HEK293 (cell line): ENCODE results near the gene GRIP1.

Experiments used
- CTCF ChIA-PET: fragments of 350-600 bp; formaldehyde crosslinking; extraction: SDS; loops from one replicate; lab custom pipeline; 2021; ENCODE audit warnings: antibody characterized with exemption; lab: Yijun Ruan, JAX
- POLR2A ChIA-PET: fragments of 300-600 bp; formaldehyde crosslinking; extraction: SDS; loops from one replicate; lab custom pipeline; 2020; ENCODE audit warnings: antibody characterized with exemption, inconsistent platforms; lab: Yijun Ruan, JAX
- H3K27ac ChIP-seq: fragments of 200-500 bp; sonication (Bioruptor generic); 2 replicates; pipeline ENCODE4 v1.5.1; 2014; ENCODE audit warnings: low read depth, low read length, control low read depth, inconsistent platforms; ENCODE audit errors: extremely low read depth
- H3K36me3 ChIP-seq, 2 experiments: fragments of 200-500 bp in 1 of 2; sonication (Bioruptor generic) in 1 of 2; 1 replicate in 1 of 2; 2 replicates in 1 of 2; pipeline ENCODE4 v1.5.1; 2014 to 2017; ENCODE audit warnings: inconsistent platforms in 2 of 2, low read length in 2 of 2; ENCODE audit not compliant: control insufficient read depth in 2 of 2, insufficient read depth in 1 of 2
- H3K4me1 ChIP-seq: fragments of 200-500 bp; sonication (Bioruptor generic); 2 replicates; pipeline ENCODE4 v1.5.1; 2014; ENCODE audit warnings: mild to moderate bottlenecking, low read length, inconsistent platforms; ENCODE audit not compliant: control insufficient read depth, insufficient read depth
- H3K4me3 ChIP-seq: 2 replicates; pipeline ENCODE4 v1.5.1; 2011; ENCODE audit warnings: low read depth, mild to moderate bottlenecking, control low read depth, low read length, moderate library complexity
- H3K9me3 ChIP-seq: fragments of 200-500 bp; sonication (Bioruptor generic); 2 replicates; pipeline ENCODE4 v1.5.1; 2014; ENCODE audit warnings: low read depth, low read length, inconsistent platforms; ENCODE audit not compliant: control insufficient read depth, insufficient read depth
- HOXA7 ChIP-seq: sonication (generic); formaldehyde crosslinking; IDR thresholded peaks from 2 replicates; pipeline ENCODE4 v1.8.1; 2022; ENCODE audit warnings: missing genetic modification reagents, borderline replicate concordance
- MYNN ChIP-seq: fragments of 450-650 bp; formaldehyde crosslinking; IDR thresholded peaks from 2 replicates; pipeline ENCODE4 v1.5.1; 2016; ENCODE audit warnings: missing biosample characterization, missing genetic modification characterization, borderline replicate concordance
- PATZ1 ChIP-seq: fragments of 450-650 bp; formaldehyde crosslinking; IDR thresholded peaks from 2 replicates; pipeline ENCODE4 v1.5.1; 2016; ENCODE audit warnings: missing biosample characterization, missing genetic modification characterization
- PRDM1 ChIP-seq: fragments of 450-650 bp; formaldehyde crosslinking; IDR thresholded peaks from 2 replicates; pipeline ENCODE4; 2016; ENCODE audit warnings: missing biosample characterization, missing genetic modification characterization
- SP7 ChIP-seq: fragments of 450-650 bp; formaldehyde crosslinking; IDR thresholded peaks from 2 replicates; pipeline ENCODE4 v1.5.1; 2016; ENCODE audit warnings: missing biosample characterization, missing genetic modification characterization
- ZBTB7A ChIP-seq: fragments of 450-650 bp; formaldehyde crosslinking; IDR thresholded peaks from 2 replicates; pipeline ENCODE4 v1.5.1; 2016; ENCODE audit warnings: low read depth, missing biosample characterization, missing genetic modification characterization
- ZNF10 ChIP-seq: fragments of 450-650 bp; formaldehyde crosslinking; IDR thresholded peaks from 2 replicates; pipeline ENCODE4 v1.5.1; 2017; ENCODE audit warnings: missing biosample characterization, missing genetic modification characterization
- ZNF157 ChIP-seq: fragments of 450-650 bp; formaldehyde crosslinking; IDR thresholded peaks from 2 replicates; pipeline ENCODE4 v1.5.1; 2016; ENCODE audit warnings: missing biosample characterization, missing genetic modification characterization
- ZNF184 ChIP-seq: fragments of 450-650 bp; IDR thresholded peaks from 2 replicates; pipeline ENCODE4 v1.5.1; 2018; ENCODE audit warnings: missing biosample characterization, mild to moderate bottlenecking, missing genetic modification characterization
- ZNF239 ChIP-seq: fragments of 450-650 bp; formaldehyde crosslinking; IDR thresholded peaks from 2 replicates; pipeline ENCODE4 v1.5.1; 2016; ENCODE audit warnings: missing biosample characterization, missing genetic modification characterization
- ZNF26 ChIP-seq: fragments of 450-650 bp; formaldehyde crosslinking; IDR thresholded peaks from 2 replicates; pipeline ENCODE4 v1.5.1; 2016; ENCODE audit warnings: missing biosample characterization, missing genetic modification characterization
- ZNF354C ChIP-seq: fragments of 450-650 bp; formaldehyde crosslinking; IDR thresholded peaks from 2 replicates; pipeline ENCODE4 v1.5.1; 2016; ENCODE audit warnings: missing biosample characterization, missing genetic modification characterization, low read depth, borderline replicate concordance
- ZNF423 ChIP-seq: fragments of 450-650 bp; formaldehyde crosslinking; IDR thresholded peaks from 2 replicates; pipeline ENCODE4 v1.5.1; 2016; ENCODE audit warnings: missing biosample characterization, missing genetic modification characterization
- ZNF449 ChIP-seq: fragments of 450-650 bp; formaldehyde crosslinking; IDR thresholded peaks from 2 replicates; pipeline ENCODE4 v1.5.1; 2017; ENCODE audit warnings: missing biosample characterization, mild to moderate bottlenecking, missing genetic modification characterization, moderate library complexity
- ZNF692 ChIP-seq: fragments of 450-650 bp; formaldehyde crosslinking; IDR thresholded peaks from 2 replicates; pipeline ENCODE4 v1.5.1; 2016; ENCODE audit warnings: missing biosample characterization, missing genetic modification characterization
- ZNF837 ChIP-seq: fragments of 450-650 bp; formaldehyde crosslinking; IDR thresholded peaks from 2 replicates; pipeline ENCODE4 v1.5.1; 2016; ENCODE audit warnings: missing biosample characterization, missing genetic modification characterization
- ZSCAN30 ChIP-seq: fragments of 450-650 bp; IDR thresholded peaks from 2 replicates; pipeline ENCODE4 v1.5.1; 2018; ENCODE audit warnings: missing biosample characterization, mild to moderate bottlenecking, missing genetic modification characterization, moderate library complexity
- ZSCAN4 ChIP-seq: fragments of 450-650 bp; formaldehyde crosslinking; IDR thresholded peaks from 2 replicates; pipeline ENCODE4 v1.5.1; 2017; ENCODE audit warnings: missing biosample characterization, missing genetic modification characterization

Gene GRIP1

GRCh38 chr12:66467932-66468331, 210.9 kb downstream of the GRIP1 start:
- Histone ChIP-seq H3K36me3 (no peaks in the 10 kb centered on the region), H3K27ac (no peak overlapping the region), H3K9me3 (no peaks in the 10 kb centered on the region), H3K4me1 (no peaks in the 10 kb centered on the region), H3K4me3 (no peak overlapping the region)
- POLR2A ChIA-PET: no interaction called here
- CTCF ChIA-PET: no interaction called here
- TF ChIP-seq ZSCAN30: no peak
- TF ChIP-seq ZNF239 (tag by site-specific recombination): no peak
- no peak for TF ChIP-seq ZNF423
- TF ChIP-seq ZNF10 (tag by site-specific recombination): no peak
- TF ChIP-seq ZNF837: no peak
- no peak for TF ChIP-seq PRDM1 (tag by site-specific recombination)

GRCh38 chr12:66461331-66461730, 217.5 kb downstream of the GRIP1 start:
- no peak for TF ChIP-seq ZNF26
- TF ChIP-seq PATZ1: no peak
- TF ChIP-seq ZNF449: no peak
- no peak for TF ChIP-seq ZNF354C
- TF ChIP-seq ZNF157 (tag by site-specific recombination): no peak
- TF ChIP-seq ZBTB7A (tag by site-specific recombination): no peak
- no peak for TF ChIP-seq ZSCAN4 (tag by site-specific recombination)
- no peak for TF ChIP-seq ZNF184 (tag by site-specific recombination)
- no peak for TF ChIP-seq ZNF692 (tag by site-specific recombination)
- TF ChIP-seq SP7 (tag by site-specific recombination): no peak
- no peak for TF ChIP-seq MYNN (tag by site-specific recombination)
- no peak for TF ChIP-seq HOXA7 (CRISPR knock-in tag)
- no peaks in the 10 kb centered on the region for H3K36me3 ChIP-seq
- ChIA-PET POLR2A (no interaction called here), CTCF (interaction anchor here (0.6 kb wide), 1 partner anchor 33 kb away, joined by 8 read pairs; no protein-coding TSS in a partner anchor)
- H3K4me3 ChIP-seq: no peak overlapping the region
- H3K27ac ChIP-seq: no peak overlapping the region
- H3K9me3 ChIP-seq: no peaks in the 10 kb centered on the region
- H3K4me1 ChIP-seq: no peaks in the 10 kb centered on the region
